Activated CD4-positive, alpha-beta memory T cell treated with anti-CD3 and anti-CD28 coated beads for 36 hours (primary cell): ENCODE results near the gene CD300LD. TPM values are rescaled to one million over a fixed set of nuclear protein-coding genes. Genes with fewer than 3 reads are reported as not detected.

ENCODE experiments used
- CTCF ChIA-PET: fragments of 350-600 bp; sonication (Branson Sonifier 250); formaldehyde crosslinking; loops from one replicate; lab custom pipeline; 2021; ENCODE audit warnings: antibody characterized with exemption, inconsistent platforms; lab: Charles Lee
- POLR2A ChIA-PET: fragments of 350-600 bp; sonication (Branson Sonifier 250); formaldehyde crosslinking; loops from one replicate; lab custom pipeline; 2021; ENCODE audit warnings: antibody characterized with exemption; lab: Charles Lee
- DNase-seq: peaks from one replicate; pipeline ENCODE4 v3.0.0-alpha.2; 2020
- H3K27ac Mint-ChIP-seq: one replicate; pipeline ENCODE4 v1.8.0; 2021; ENCODE audit warnings: mixed read lengths
- H3K27me3 Mint-ChIP-seq: one replicate; pipeline ENCODE4 v1.8.0; 2021; ENCODE audit warnings: mixed read lengths
- H3K36me3 Mint-ChIP-seq: one replicate; pipeline ENCODE4 v1.8.0; 2021; ENCODE audit warnings: mixed read lengths
- H3K4me1 Mint-ChIP-seq: one replicate; pipeline ENCODE4 v1.8.0; 2021; ENCODE audit warnings: low read depth, mixed read lengths
- H3K4me3 Mint-ChIP-seq: one replicate; pipeline ENCODE4 v1.8.0; 2021; ENCODE audit warnings: mild to moderate bottlenecking, mixed read lengths
- H3K9me3 Mint-ChIP-seq: one replicate; pipeline ENCODE4 v1.8.0; 2021; ENCODE audit warnings: mixed read lengths
- intact Hi-C: fragments of 100-400 bp; cut with micrococcal nuclease; formaldehyde crosslinking; loops from one replicate; pipeline ENCODE4 v1.15.1; 2023
- total RNA-seq, 2 experiments: library from RNA; stranded (reverse); gene quantifications; one replicate each; pipeline ENCODE4 v1.2.3, GENCODE V29; 2021

CD300LD gene
- total RNA-seq, 2 experiments from 2014 or later = not detected

DNA sequence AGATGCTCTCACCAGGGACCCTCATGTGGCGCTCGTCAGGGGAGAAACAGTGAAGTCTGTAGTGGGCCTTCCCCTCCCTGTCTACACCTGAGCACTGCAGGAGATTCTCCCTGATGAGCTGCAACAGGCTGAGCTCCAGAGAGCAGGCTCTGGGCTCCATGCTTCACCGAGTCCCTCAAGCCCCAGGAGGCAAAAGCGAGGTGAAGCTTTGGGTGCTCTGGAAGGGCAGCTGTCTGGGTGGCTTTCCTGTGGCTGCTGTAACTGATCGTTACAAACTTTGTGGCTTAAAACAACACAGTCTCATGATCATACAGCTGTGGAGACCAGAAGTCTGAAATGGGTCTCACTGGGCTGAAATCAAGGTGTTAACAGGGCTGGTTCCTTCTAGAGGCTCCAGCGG, 12.1 kb upstream of the CD300LD start:
- ChIA-PET CTCF (interaction anchor here (1.6 kb wide), 1 partner anchor 38 kb away, joined by 7 read pairs; no protein-coding TSS in a partner anchor), POLR2A (no interaction called here)
- H3K27ac Mint-ChIP-seq = no peak overlapping the region
- intact Hi-C loops = no loop called here
- no peak overlapping the region for H3K4me3 Mint-ChIP-seq
- H3K9me3 Mint-ChIP-seq = no peaks in the 10 kb centered on the region
- H3K27me3 Mint-ChIP-seq = peaks cover 32% of the 10 kb centered on the region
- H3K4me1 Mint-ChIP-seq = no peaks in the 10 kb centered on the region
- no peak for DNase-seq
- H3K36me3 Mint-ChIP-seq = no peaks in the 10 kb centered on the region

DNA sequence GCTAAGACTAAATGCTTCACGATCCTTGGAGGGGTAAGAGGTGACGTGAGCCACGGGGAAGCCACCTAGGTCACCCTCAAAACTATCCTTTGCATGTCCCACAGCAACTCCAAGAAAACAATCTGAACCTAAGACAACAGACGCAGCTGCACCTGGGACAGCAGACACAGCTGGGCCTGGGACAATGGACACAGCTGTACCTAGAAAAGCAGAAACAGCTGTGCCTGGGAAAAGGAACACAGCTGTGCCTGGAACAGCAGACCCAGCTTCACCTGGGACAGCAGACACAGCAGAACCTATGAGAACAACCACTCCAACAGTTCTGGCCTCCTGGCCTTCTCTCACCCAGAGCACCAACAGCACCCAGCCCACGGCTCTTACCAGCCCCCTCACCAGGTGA, 11.7 kb upstream of the CD300LD start:
- no peaks in the 10 kb centered on the region for H3K9me3 Mint-ChIP-seq
- POLR2A ChIA-PET = no interaction called here
- H3K4me3 Mint-ChIP-seq = no peak overlapping the region
- peaks cover 30% of the 10 kb centered on the region for H3K27me3 Mint-ChIP-seq
- H3K4me1 Mint-ChIP-seq = peaks cover 2% of the 10 kb centered on the region
- intact Hi-C loops = no loop called here
- CTCF ChIA-PET = interaction anchor here (0.6 to 2.3 kb wide), 5 partner anchors 10 to 236 kb away, joined by 3 to 17 read pairs (median 5); partner anchors contain the start of gene GPR142
- H3K36me3 Mint-ChIP-seq = no peaks in the 10 kb centered on the region
- DNase-seq = no peak
- no peak overlapping the region for H3K27ac Mint-ChIP-seq

DNA sequence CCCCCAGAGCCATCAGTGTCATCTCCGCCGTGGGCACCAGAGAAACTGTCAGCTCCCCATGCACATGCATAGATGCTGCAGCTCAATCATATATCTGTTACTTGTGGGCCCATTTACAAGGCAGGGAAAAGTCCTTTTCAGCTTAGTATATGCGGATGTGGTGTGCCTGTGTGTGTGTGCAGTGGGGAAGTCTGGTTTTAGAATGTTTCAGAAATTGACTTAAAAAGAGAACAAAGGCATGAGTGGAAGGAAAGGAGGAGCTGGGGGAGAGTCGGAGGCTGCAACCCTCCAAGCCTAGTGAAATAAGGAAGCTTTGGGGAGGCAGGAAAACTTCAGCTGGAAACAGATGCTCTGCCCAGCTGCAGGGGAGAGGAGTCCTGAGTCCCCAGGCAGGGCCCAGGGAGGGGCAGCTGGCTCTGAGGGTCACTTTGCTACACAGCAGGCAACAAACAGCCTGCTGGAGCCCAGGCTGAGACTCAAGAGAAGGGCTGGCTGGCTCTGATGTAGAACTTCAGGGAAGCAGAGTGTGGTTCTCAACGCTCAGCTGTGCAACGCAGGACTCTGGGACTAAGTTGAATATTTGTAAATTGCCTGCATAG, 11.1 kb upstream of the CD300LD start:
- ChIA-PET POLR2A (no interaction called here), CTCF (interaction anchor here (0.6 to 2.3 kb wide), 9 partner anchors 8 to 262 kb away, joined by 3 to 17 read pairs (median 4); partner anchors contain the start of gene GPR142)
- H3K4me3 Mint-ChIP-seq = no peak overlapping the region
- no peak for DNase-seq
- H3K27ac Mint-ChIP-seq = no peak overlapping the region
- no peaks in the 10 kb centered on the region for H3K9me3 Mint-ChIP-seq
- intact Hi-C loops = no loop called here
- H3K4me1 Mint-ChIP-seq = peaks cover 3% of the 10 kb centered on the region
- peaks cover 34% of the 10 kb centered on the region for H3K27me3 Mint-ChIP-seq
- no peaks in the 10 kb centered on the region for H3K36me3 Mint-ChIP-seq

DNA sequence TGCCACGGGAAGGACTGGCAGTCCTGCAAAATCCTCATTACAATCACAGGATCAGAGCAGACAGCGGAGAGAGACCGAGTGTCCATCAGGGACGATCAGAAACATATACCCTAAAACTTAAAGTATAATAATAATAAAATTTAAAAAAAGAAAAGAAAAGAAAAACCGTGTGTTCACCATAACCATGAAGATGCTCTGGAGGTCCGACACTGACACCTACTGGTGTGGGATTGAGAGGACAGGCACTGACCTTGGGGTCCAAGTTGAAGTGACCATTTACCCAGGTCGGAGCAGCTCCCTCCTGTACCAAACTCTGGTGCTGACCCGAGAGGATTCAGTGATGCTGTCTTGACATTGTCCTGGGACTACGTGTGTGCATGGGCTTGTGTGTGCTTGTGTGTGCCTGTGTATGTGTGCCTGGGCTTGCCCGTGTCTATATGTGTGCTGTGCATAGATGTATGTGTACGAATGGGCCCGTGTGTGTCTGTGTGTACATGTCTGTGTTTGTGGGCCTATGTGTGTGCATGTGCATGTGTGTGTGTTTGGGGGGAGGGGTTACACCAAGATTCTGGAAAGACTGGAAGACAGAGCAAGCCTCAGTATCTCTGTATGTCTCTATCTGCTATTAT, 10.0 kb upstream of the CD300LD start:
- Mint-ChIP-seq H3K4me1 (peaks cover 3% of the 10 kb centered on the region), H3K27me3 (peaks cover 29% of the 10 kb centered on the region), H3K36me3 (no peaks in the 10 kb centered on the region), H3K27ac (no peak overlapping the region), H3K9me3 (no peaks in the 10 kb centered on the region), H3K4me3 (no peak overlapping the region)
- peak; percentile 51 for DNase-seq
- POLR2A ChIA-PET = no interaction called here
- CTCF ChIA-PET = interaction anchor here (1.1 to 2.3 kb wide), 5 partner anchors 9 to 234 kb away, joined by 4 to 17 read pairs (median 4); partner anchors contain the start of gene GPR142
- intact Hi-C loops = no loop called here

DNA sequence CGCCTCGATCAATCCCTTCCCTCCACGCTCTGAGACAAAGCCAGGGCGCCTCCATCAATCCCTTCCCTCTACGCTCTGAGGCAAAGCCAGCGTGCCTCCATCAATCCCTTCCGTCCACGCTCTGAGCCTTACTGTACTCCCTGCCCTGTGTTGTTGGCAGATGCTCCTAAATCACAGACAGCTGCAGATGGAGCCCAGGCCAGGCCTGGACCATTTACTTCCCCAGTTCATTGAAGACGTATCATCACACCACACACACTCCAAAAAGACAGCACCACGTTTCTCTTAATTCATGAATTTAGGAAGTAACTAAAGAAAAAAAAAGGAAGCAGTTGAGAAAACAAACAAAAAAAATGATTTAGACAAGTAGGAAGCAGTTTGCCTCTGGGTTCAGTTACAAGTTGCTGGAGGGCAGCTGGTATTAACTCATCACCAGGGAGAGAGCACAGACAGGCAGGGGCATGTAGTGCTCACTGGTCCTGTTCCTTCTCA, 7.4 kb upstream of the CD300LD start:
- POLR2A ChIA-PET = interaction anchor here (0.6 to 0.7 kb wide), 2 partner anchors 72 to 248 kb away, joined by 3 to 4 read pairs; no protein-coding TSS in a partner anchor
- Mint-ChIP-seq H3K4me3 (no peak overlapping the region), H3K9me3 (no peaks in the 10 kb centered on the region), H3K36me3 (no peaks in the 10 kb centered on the region), H3K4me1 (peaks cover 3% of the 10 kb centered on the region), H3K27me3 (peaks cover 26% of the 10 kb centered on the region), H3K27ac (no peak overlapping the region)
- intact Hi-C loops = loop anchor here (5.0 kb wide), 1 partner anchor 222 kb away; no protein-coding TSS in a partner anchor
- CTCF ChIA-PET = interaction anchor here (1.6 kb wide), 1 partner anchor 34 kb away, joined by 4 read pairs; no protein-coding TSS in a partner anchor
- no peak for DNase-seq

DNA sequence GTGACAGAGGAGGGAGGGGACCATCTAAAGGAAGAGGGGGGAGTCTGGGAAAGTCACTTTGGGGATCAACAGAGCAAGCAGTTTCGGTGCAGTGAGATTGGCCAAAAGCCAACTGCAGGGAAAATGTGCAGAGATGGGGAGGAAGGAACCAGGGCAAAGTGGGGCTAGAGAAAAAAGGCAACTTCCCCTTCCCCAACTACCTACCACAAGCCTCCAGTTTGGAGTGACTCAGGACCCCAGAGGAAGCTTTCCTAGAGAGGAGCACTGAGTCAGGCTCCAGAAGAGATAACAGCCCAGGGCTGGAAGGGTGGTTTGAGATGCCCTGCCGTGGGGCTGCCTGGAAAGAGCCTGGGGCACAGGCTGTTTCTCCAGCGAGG, 6.9 kb upstream of the CD300LD start:
- CTCF ChIA-PET = interaction anchor here (1.6 kb wide), 1 partner anchor 33 kb away, joined by 4 read pairs; no protein-coding TSS in a partner anchor
- intact Hi-C loops = loop anchor here (5.0 kb wide), 1 partner anchor 222 kb away; no protein-coding TSS in a partner anchor
- H3K4me3 Mint-ChIP-seq = no peak overlapping the region
- H3K27me3 Mint-ChIP-seq = peaks cover 26% of the 10 kb centered on the region
- H3K36me3 Mint-ChIP-seq = no peaks in the 10 kb centered on the region
- peaks cover 3% of the 10 kb centered on the region for H3K4me1 Mint-ChIP-seq
- H3K27ac Mint-ChIP-seq = no peak overlapping the region
- no peaks in the 10 kb centered on the region for H3K9me3 Mint-ChIP-seq
- POLR2A ChIA-PET = no interaction called here
- DNase-seq = no peak

DNA sequence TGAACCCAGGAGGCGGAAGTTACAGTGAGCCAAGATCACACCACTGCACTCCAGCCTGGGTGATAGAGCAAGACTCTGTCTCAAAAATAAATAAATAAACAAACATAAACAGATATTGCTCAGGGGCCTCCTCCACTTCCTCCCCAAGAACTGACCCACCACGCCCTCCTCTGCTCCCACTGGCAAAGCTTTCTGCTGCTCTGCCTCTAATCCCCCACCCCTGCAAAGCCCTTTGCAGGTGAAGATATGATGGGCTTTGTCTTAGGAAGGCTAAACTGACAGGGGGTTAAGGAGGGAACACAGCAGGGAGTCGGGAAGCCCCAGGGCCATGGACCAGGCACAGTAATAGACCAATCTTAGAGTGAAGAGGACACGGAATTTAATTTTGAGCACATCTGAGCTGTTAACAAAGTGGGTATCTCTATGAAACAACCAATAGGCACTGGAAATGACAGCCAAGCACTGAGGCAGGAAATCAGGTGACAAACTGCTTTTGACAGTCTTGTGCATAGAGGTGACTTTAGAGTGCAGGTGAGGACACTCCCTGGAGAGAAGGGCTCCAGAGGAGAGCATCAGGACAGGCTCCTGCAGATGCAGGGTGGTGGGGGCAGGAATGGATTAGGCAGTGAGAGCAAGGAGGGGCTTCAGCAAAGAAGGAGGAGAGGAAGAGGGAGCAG, 6.4 kb upstream of the CD300LD start:
- ChIA-PET CTCF (interaction anchor here (1.6 kb wide), 1 partner anchor 33 kb away, joined by 4 read pairs; no protein-coding TSS in a partner anchor), POLR2A (no interaction called here)
- Mint-ChIP-seq H3K36me3 (no peaks in the 10 kb centered on the region), H3K27ac (no peak overlapping the region), H3K4me1 (peaks cover 3% of the 10 kb centered on the region), H3K9me3 (no peaks in the 10 kb centered on the region), H3K27me3 (peaks cover 26% of the 10 kb centered on the region), H3K4me3 (no peak overlapping the region)
- DNase-seq = no peak
- intact Hi-C loops = loop anchor here (5.0 kb wide), 1 partner anchor 221 kb away; no protein-coding TSS in a partner anchor

DNA sequence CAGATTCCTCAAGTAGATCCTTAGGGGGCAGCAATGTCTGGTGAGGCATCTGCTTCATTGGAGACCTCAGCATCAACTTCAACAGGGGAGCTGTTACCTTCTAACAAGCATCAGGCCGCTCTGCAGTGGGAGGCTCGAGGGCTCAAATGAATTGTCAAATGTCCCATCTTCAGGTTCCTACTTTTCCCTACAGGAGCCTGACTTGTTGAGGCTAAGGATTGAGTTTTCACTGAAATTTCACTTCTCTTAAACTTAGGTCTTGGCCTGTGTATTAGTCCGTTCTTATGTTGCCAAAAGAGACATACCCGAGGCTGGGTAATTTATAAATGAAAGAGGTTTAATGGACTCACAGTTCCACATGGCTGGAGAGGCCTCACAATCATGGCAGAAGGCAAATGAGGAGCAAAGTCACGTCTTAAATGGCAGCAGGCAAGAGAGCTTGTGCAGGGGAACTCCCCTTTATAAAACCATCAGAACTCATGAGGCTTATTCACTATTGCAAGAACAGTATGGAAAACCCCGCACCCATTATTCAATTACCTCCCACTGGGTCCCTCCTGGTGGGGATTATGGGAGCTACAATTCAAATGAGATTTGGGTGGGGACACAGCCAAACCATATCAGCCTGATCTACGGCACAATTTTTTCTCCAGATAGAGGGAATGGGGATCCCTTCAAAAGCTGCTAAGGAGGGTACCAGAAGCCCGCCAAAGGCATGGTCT, 5.1 kb upstream of the CD300LD start:
- no peaks in the 10 kb centered on the region for H3K9me3 Mint-ChIP-seq
- no peaks in the 10 kb centered on the region for H3K36me3 Mint-ChIP-seq
- ChIA-PET POLR2A (no interaction called here), CTCF (interaction anchor here (0.7 kb wide), 2 partner anchors 104 to 218 kb away, joined by 3 read pairs; no protein-coding TSS in a partner anchor)
- DNase-seq = no peak
- H3K27ac Mint-ChIP-seq = no peak overlapping the region
- H3K4me1 Mint-ChIP-seq = peaks cover 10% of the 10 kb centered on the region
- no peak overlapping the region for H3K4me3 Mint-ChIP-seq
- peaks cover 27% of the 10 kb centered on the region for H3K27me3 Mint-ChIP-seq
- intact Hi-C loops = loop anchor here (5.0 kb wide), 1 partner anchor 220 kb away; no protein-coding TSS in a partner anchor

DNA sequence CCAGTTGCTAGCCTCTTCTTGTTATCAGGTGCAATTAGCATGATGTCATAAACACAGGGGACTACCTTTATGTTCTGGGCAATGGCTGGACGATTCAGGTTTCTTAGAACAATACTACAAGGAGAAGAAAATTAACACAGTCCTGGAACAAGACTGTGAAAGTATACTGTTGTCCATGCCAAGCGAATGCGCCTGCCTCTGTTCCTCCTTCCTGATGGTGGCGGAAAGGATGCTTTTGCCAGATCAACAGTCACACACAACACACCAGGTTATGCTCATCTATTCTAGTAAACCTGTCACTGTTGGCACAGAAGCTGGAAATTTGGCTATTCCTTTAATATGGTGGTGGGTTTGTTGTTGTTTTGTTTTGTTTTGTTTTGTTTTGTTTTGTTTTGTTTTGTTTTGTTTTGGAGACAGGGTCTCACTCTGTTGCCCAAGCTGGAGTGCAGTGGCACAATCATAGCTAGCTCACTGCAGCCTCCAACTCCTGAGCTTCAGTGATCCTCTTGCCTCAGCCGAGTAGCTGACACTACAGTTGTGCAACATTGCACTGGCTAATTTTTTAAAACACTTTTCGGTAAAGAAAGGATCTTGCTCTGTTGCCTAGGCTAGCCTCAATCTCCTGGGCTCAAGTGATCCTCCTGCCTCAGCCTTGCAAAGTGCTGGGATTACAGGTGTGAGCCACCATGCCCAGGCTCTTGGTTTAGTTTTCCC, 3.1 kb upstream of the CD300LD start:
- Mint-ChIP-seq H3K4me1 (peaks cover 16% of the 10 kb centered on the region), H3K27me3 (peaks cover 27% of the 10 kb centered on the region), H3K27ac (no peak overlapping the region), H3K9me3 (no peaks in the 10 kb centered on the region), H3K4me3 (no peak overlapping the region), H3K36me3 (no peaks in the 10 kb centered on the region)
- ChIA-PET CTCF (interaction anchor here (0.6 kb wide), 1 partner anchor 351 kb away, joined by 3 read pairs; no protein-coding TSS in a partner anchor), POLR2A (no interaction called here)
- intact Hi-C loops = loop anchor here (5.0 kb wide), 1 partner anchor 218 kb away; no protein-coding TSS in a partner anchor
- DNase-seq = no peak

DNA sequence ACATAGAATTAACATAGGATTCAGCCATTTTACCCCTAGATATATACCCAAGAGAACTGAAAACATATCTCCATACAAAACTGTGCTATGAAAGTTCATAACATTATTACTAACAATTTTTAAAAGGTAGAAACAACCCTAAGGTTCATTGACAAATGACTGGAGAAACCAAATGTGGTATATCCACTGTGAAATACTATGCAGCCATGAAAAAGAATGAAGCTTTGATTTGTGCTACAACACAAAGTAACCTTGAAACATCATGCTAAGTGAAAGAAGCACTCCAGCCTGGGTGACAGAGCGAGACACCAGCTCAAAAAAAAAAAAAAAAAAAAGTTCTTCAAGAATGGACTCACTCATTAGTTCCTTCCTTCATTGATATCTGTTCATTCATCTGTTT, 580 bp downstream of the CD300LD start:
- H3K27me3 Mint-ChIP-seq = peaks cover 21% of the 10 kb centered on the region
- POLR2A ChIA-PET = no interaction called here
- no peak overlapping the region for H3K27ac Mint-ChIP-seq
- H3K36me3 Mint-ChIP-seq = no peaks in the 10 kb centered on the region
- H3K4me1 Mint-ChIP-seq = peaks cover 13% of the 10 kb centered on the region
- no peak overlapping the region for H3K4me3 Mint-ChIP-seq
- intact Hi-C loops = no loop called here
- H3K9me3 Mint-ChIP-seq = no peaks in the 10 kb centered on the region
- no peak for DNase-seq
- CTCF ChIA-PET = interaction anchor here (1.2 kb wide), 1 partner anchor 26 kb away, joined by 3 read pairs; no protein-coding TSS in a partner anchor

DNA sequence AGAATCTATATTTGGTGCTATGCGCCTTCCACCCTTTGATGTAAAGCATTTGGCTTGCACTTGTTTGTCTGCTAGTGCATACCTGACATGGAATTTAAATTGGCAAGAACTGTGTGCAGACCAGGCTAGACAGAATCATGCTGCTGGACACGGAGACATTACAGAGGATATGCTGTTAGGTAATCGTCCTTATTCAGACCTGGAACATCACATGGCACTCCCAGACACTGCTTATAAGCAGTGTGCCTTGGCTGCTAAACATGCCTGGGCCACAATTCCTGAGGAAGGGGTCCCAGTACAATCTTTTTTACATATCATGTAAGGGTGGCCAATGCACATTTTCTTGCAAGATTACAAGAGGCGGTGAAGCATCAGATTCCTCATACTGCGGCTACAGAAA, 6.4 kb downstream of the CD300LD start:
- Mint-ChIP-seq H3K27ac (no peak overlapping the region), H3K27me3 (peaks cover 12% of the 10 kb centered on the region), H3K4me3 (no peak overlapping the region), H3K36me3 (no peaks in the 10 kb centered on the region), H3K4me1 (no peaks in the 10 kb centered on the region), H3K9me3 (peaks cover 8% of the 10 kb centered on the region)
- ChIA-PET POLR2A (no interaction called here), CTCF (no interaction called here)
- no peak for DNase-seq
- intact Hi-C loops = no loop called here
